Fibroblast of skin of left quadriceps (primary cell): Measurements from ENCODE around the gene MRNIP.
"Not testable (repeated sequence)": the region's sequence is repeated elsewhere in the genome, so short reads cannot be mapped to it uniquely, and the experiment has no call there.

Experiments
- DNase-seq, 2 experiments: peaks; one replicate each; pipeline ENCODE4 v3.0.0-alpha.2; 2013; ENCODE audit warnings: low read depth in 2 of 2

The MRNIP gene

GRCh38 chr5:179839328-179840256 is 19.0 kb downstream of the MRNIP start:
- DNase-seq = no peak

DNA sequence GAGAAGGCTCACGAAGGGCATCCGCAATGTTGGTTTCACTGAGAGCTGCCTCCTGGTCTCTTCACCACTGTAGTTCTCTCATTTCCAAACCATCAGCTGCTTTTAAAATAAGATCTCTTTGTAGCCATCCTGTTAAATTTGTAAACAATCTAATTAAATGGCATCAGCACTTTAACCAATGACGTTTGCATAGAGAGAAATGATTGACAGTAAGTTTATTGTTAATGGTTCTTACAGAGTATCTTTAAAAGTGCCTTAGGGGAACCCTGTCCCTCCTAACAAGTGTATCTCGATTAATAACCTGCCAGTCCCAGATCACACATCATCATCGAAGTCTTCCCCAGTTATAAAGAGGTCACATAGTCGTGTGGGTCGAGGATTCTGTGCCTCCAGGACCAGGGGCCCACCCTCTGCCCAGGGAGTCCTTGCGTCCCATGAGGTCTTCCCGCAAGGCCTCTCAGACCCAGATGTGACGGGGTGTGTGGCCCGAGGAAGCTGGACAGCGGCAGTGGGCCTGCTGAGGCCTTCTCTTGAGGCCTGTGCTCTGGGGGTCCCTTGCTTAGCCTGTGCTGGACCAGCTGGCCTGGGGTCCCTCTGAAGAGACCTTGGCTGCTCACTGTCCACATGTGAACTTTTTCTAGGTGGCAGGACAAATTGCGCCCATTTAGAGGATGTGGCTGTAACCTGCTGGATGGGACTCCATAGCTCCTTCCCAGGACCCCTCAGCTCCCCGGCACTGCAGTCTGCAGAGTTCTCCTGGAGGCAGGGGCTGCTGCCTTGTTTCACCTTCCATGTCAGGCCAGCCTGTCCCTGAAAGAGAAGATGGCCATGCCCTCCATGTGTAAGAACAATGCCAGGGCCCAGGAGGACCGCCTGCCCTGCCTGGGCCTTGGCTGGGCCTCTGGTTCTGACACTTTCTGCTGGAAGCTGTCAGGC is 21.3 kb downstream of the MRNIP start:
- no peak for DNase-seq

- no peak for DNase-seq
These were observed 22.2 kb downstream of the MRNIP start for GRCh38 chr5:179836225-179837019.

DNA sequence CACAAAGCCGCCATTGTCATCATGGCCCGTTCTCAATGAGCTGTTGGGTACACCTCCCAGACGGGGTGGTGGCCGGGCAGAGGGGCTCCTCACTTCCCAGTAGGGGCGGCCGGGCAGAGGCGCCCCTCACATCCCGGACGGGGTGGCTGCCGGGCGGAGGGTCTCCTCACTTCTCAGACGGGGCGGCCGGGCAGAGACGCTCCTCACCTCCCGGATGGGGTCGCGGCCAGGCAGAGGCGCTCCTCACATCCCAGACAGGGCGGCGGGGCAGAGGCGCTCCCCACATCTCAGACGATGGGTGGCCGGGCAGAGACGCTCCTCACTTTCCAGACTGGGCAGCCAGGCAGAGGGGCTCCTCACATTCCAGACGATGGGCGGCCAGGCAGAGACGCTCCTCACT is 23.7 kb downstream of the MRNIP start:
- not testable (repeated sequence) for DNase-seq

GRCh38 chr5:179834120-179834519 is 24.5 kb downstream of the MRNIP start:
- DNase-seq = no peak

GRCh38 chr5:179833709-179834070 is 24.9 kb downstream of the MRNIP start:
- no peak for DNase-seq

DNA sequence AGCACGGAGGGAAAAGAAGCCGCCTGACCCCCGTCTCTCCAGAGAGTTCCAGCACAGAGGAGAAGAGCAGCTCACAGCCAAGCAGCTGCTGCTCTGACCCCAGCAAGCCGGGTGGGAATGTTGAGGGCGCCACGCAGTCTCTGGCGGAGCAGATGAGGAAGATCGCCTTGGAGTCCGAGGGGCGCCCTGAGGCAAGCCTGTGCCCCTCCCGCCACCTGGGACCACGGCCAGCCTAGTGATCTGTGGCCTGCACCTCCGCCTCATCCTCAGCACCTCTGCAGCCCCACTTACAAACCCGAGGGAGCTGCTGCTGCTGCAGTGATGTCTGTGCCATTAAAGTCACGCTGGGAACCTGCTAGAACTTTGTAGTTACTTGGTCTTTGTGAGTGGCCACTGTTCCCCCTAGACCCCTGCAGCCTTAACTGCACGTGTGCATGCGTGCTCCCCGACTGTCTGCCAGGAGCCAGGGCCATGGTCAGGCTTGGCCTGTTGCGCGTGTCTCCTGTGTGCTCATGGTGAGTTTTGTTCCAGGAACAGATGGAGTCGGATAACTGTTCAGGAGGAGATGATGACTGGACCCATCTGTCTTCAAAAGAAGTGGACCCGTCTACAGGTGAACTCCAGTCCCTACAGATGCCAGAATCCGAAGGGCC is 25.4 kb downstream of the MRNIP start:
- no peak for DNase-seq

DNA sequence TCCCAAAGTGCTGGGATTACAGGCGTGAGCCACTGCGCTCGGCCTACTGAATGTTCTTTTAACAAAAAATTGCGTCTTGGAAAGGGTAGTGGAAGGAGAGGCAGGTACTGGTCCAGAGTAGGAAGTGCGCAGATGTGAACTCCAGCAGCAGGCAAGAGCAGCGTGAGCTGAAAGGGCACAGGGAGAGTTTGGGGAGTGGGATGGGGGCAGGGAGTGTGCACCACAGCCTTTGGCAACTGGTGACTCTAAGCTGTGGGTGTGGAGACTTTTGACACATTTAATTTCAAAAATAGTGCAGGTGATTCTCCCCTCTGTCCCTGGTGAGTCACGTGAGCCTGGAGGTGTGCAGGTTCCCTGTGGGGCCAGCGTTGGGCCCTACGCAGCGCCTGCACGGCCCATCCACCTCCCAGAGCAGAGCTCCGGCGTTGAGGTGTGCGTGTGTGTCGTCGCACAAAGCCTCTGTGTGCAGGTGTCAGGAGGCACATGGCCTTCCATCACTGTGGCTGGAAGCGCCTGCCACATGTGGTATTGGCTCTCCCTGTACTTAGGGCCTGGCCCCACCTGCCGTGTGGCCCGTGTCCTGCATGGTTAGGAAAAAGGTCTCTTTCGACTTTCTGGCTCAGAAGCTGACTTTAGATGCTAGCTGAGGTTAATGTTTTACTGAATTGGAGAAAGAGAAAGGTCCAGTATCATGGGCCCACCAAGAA is 26.4 kb downstream of the MRNIP start:
- DNase-seq = no peak

- DNase-seq = no peak
These were observed 27.7 kb downstream of the MRNIP start for GRCh38 chr5:179830818-179831468.

DNA sequence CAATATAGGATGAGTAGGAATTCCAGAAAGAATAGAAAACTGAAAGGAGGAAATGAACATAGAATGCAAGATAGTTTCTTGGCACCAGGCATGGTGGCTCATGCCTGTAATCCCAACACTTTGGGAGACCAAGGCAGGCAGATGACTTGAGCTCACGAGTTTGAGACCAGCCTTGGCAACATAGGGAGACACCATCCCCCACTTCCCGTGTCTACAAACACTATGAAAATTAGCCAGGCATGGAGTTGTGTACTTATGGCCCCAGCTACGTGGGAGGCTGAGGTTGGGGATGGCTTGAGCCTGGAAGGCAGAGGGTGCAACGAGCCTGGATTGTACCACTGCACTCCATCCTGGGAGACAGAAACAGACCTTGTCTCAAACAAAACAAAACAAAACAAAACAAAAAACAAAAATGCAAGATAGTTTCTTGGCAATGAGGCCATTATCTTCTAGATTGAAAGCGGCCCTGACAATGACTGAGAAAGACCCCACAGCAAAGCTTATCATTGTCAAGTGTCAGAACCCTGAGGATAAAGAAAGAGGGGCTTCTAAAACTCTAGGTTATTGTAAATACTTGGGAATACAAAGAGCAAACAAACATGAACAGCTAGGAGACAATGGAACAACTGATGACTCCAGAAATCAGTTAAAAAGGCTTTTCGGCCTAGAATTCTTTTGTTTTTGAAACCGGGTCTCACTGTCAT is 28.7 kb downstream of the MRNIP start:
- no peak for DNase-seq

DNA sequence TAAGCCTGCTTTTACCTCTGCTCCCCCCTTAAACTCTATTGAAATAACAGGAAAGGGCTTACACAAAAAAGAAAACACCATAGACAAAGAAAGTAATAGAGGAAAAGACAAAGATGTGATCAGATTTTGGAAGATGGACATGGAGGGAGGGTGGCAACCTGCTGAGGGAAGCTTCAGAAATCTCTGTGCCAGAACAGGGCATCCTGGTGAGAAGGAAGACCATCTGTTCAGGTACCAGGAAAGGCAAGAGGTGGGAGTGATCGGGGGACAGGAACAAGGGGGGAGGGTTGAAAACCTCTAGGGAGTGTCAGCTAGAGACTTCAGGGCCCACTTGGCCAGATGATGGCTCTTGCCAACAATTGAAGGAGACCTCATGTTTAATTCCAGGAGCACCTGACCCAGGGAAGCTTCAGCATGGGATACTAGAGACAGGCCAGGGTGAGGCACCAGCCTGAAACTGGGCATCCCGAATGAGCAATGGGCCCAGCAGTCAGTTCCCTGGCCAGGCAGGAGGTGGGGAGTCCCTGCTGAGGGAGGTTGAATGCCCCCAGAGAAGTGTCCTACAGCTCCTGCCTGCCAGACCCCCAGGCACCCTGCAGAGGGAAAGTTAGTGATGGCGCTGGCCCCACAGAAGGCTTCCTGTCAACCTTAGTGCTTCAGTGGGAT is 29.7 kb downstream of the MRNIP start:
- no peak for DNase-seq

GRCh38 chr5:179827680-179828079 is 30.9 kb downstream of the MRNIP start:
- no peak for DNase-seq

- no peak for DNase-seq
These were observed 32.9 kb downstream of the MRNIP start for GRCh38 chr5:179825655-179826182.

DNA sequence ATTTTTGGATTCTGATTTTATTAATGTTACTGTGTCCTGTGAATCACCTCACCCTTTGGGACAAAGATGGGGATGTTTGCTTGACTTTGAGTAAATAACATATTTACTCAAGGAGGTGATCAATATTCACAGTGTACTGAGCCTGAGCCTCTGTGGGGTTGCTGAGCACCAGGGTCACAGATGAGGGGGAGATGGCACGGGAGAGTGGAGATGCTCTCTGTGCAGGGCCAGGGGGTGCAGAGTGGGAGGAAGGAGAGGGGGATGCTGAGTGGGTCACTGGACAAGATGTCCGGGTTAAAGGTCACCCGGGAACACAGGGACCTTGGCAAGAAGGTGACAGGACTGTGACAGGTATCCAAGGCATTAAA is 33.9 kb downstream of the MRNIP start:
- no peak for DNase-seq

DNA sequence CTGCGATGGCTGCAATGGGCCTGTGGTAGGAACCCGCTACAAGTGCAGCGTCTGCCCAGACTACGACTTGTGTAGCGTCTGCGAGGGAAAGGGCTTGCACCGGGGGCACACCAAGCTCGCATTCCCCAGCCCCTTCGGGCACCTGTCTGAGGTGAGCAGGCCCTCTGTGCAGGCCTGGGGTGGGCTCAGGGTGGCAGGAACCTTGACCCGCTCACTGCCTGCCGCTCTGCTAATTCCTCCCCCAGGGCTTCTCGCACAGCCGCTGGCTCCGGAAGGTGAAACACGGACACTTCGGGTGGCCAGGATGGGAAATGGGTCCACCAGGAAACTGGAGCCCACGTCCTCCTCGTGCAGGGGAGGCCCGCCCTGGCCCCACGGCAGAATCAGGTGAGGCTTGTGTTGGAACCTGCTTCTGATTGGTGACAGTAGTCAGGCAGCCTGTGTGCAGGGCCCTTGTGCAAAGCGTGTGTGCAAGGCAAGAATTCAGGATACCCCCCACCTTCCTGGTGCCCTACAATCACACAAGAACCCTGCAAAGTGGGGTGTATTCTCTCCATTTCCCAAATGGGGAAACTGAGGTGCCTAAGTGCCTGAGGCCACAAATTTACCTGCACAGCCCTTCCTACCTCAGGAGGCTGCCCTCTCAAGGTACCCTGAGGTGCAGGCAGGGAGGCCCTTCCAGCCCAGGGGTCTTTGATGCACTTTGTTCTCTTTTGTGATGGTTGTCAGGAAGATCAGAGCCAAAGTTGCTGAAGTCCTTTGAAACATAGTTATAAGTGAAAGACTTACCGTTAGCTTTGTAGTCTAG is 34.5 kb downstream of the MRNIP start:
- no peak for DNase-seq

- no peak for DNase-seq
These were observed 36.1 kb downstream of the MRNIP start for GRCh38 chr5:179822444-179822990.

DNA sequence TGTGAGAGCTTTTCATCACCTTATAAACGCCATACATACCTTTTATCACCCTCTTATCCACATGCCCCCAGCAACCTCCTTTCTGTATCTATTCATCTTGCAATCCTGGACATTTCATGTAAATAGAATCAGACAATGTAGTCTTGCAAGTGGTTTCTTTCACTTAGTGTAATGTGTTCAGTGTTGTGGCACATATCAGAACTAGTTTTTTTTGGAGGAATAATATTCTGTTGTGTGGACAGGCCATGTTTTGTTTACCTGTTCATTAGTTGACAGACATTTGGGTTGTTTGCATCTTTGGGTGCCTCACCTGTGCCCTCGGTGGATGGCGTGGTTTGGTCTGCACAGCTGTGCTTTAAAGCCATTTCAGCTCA is 36.6 kb downstream of the MRNIP start:
- DNase-seq = no peak
